HEK293 (cell line): ENCODE results near the gene GAPDHS.

Experiments
- CTCF ChIA-PET: fragments of 350-600 bp; formaldehyde crosslinking; extraction: SDS; loops from one replicate; lab custom pipeline; 2021; ENCODE audit warnings: antibody characterized with exemption; lab: Yijun Ruan, JAX
- POLR2A ChIA-PET: fragments of 300-600 bp; formaldehyde crosslinking; extraction: SDS; loops from one replicate; lab custom pipeline; 2020; ENCODE audit warnings: antibody characterized with exemption, inconsistent platforms; lab: Yijun Ruan, JAX
- H3K27ac ChIP-seq: fragments of 200-500 bp; sonication (Bioruptor generic); 2 replicates; pipeline ENCODE4 v1.5.1; 2014; ENCODE audit warnings: low read depth, low read length, control low read depth, inconsistent platforms; ENCODE audit errors: extremely low read depth
- H3K36me3 ChIP-seq, 2 experiments: fragments of 200-500 bp in 1 of 2; sonication (Bioruptor generic) in 1 of 2; 1 replicate in 1 of 2; 2 replicates in 1 of 2; pipeline ENCODE4 v1.5.1; 2014 to 2017; ENCODE audit warnings: inconsistent platforms in 2 of 2, low read length in 2 of 2; ENCODE audit not compliant: control insufficient read depth in 2 of 2, insufficient read depth in 1 of 2
- H3K4me1 ChIP-seq: fragments of 200-500 bp; sonication (Bioruptor generic); 2 replicates; pipeline ENCODE4 v1.5.1; 2014; ENCODE audit warnings: mild to moderate bottlenecking, low read length, inconsistent platforms; ENCODE audit not compliant: control insufficient read depth, insufficient read depth
- H3K4me3 ChIP-seq: 2 replicates; pipeline ENCODE4 v1.5.1; 2011; ENCODE audit warnings: low read depth, mild to moderate bottlenecking, control low read depth, low read length, moderate library complexity
- H3K9me3 ChIP-seq: fragments of 200-500 bp; sonication (Bioruptor generic); 2 replicates; pipeline ENCODE4 v1.5.1; 2014; ENCODE audit warnings: low read depth, low read length, inconsistent platforms; ENCODE audit not compliant: control insufficient read depth, insufficient read depth
- EGR2 ChIP-seq: fragments of 450-650 bp; formaldehyde crosslinking; IDR thresholded peaks from 2 replicates; pipeline ENCODE4 v1.5.1; 2016; ENCODE audit warnings: low read depth, missing biosample characterization, missing genetic modification characterization
- GLI2 ChIP-seq: fragments of 450-650 bp; formaldehyde crosslinking; IDR thresholded peaks from 2 replicates; pipeline ENCODE4; 2017; ENCODE audit warnings: missing biosample characterization, missing genetic modification characterization, low read depth, borderline replicate concordance
- KLF7 ChIP-seq: fragments of 450-650 bp; formaldehyde crosslinking; IDR thresholded peaks from 2 replicates; pipeline ENCODE4 v1.5.1; 2016; ENCODE audit warnings: missing biosample characterization, missing genetic modification characterization, borderline replicate concordance
- OSR2 ChIP-seq: fragments of 450-650 bp; formaldehyde crosslinking; IDR thresholded peaks from 2 replicates; pipeline ENCODE4 v1.5.1; 2016; ENCODE audit warnings: missing biosample characterization, missing genetic modification characterization
- REPIN1 ChIP-seq: fragments of 450-650 bp; formaldehyde crosslinking; IDR thresholded peaks from 2 replicates; pipeline ENCODE4 v1.5.1; 2017; ENCODE audit warnings: missing biosample characterization, missing genetic modification characterization, low read depth
- ZBTB17 ChIP-seq: fragments of 450-650 bp; formaldehyde crosslinking; IDR thresholded peaks from 2 replicates; pipeline ENCODE4 v1.5.1; 2016; ENCODE audit warnings: missing biosample characterization, missing genetic modification characterization
- ZBTB21 ChIP-seq: fragments of 450-650 bp; formaldehyde crosslinking; IDR thresholded peaks from 2 replicates; pipeline ENCODE4 v1.5.1; 2017; ENCODE audit warnings: missing biosample characterization, missing genetic modification characterization
- ZEB2 ChIP-seq: fragments of 450-650 bp; formaldehyde crosslinking; IDR thresholded peaks from 2 replicates; pipeline ENCODE4 v1.5.1; 2016; ENCODE audit warnings: missing biosample characterization, missing genetic modification characterization
- ZNF133 ChIP-seq: fragments of 450-650 bp; formaldehyde crosslinking; IDR thresholded peaks from 2 replicates; pipeline ENCODE4 v1.5.1; 2016; ENCODE audit warnings: missing biosample characterization, missing genetic modification characterization
- ZNF223 ChIP-seq: fragments of 450-650 bp; formaldehyde crosslinking; IDR thresholded peaks from 2 replicates; pipeline ENCODE4 v1.5.1; 2016; ENCODE audit warnings: missing biosample characterization, missing genetic modification characterization
- ZNF341 ChIP-seq: fragments of 450-650 bp; formaldehyde crosslinking; IDR thresholded peaks from 2 replicates; pipeline ENCODE4; 2016; ENCODE audit warnings: low read depth, missing biosample characterization, missing genetic modification characterization
- ZNF488 ChIP-seq: fragments of 450-650 bp; formaldehyde crosslinking; IDR thresholded peaks from 2 replicates; pipeline ENCODE4 v1.5.1; 2016; ENCODE audit warnings: missing biosample characterization, missing genetic modification characterization
- ZNF514 ChIP-seq: fragments of 450-650 bp; formaldehyde crosslinking; IDR thresholded peaks from 2 replicates; pipeline ENCODE4 v1.5.1; 2016; ENCODE audit warnings: missing biosample characterization, missing genetic modification characterization
- ZNF518A ChIP-seq: fragments of 450-650 bp; formaldehyde crosslinking; conservative IDR thresholded peaks from 2 replicates; pipeline ENCODE4 v1.5.1; 2016; ENCODE audit warnings: low read depth, missing biosample characterization, missing genetic modification characterization
- ZNF558 ChIP-seq: fragments of 450-650 bp; formaldehyde crosslinking; IDR thresholded peaks from 2 replicates; pipeline ENCODE4 v1.5.1; 2016; ENCODE audit warnings: missing biosample characterization, missing genetic modification characterization
- ZNF561 ChIP-seq: fragments of 450-650 bp; IDR thresholded peaks from 2 replicates; pipeline ENCODE4 v1.5.1; 2018; ENCODE audit warnings: missing biosample characterization, missing genetic modification characterization, borderline replicate concordance
- ZNF596 ChIP-seq: fragments of 450-650 bp; IDR thresholded peaks from 2 replicates; pipeline ENCODE4 v1.5.0; 2018; ENCODE audit warnings: missing biosample characterization, mild to moderate bottlenecking, missing genetic modification characterization, moderate library complexity
- ZNF600 ChIP-seq: fragments of 450-650 bp; formaldehyde crosslinking; IDR thresholded peaks from 2 replicates; pipeline ENCODE4 v1.5.1; 2016; ENCODE audit warnings: missing biosample characterization, missing genetic modification characterization
- ZNF677 ChIP-seq: fragments of 450-650 bp; IDR thresholded peaks from 2 replicates; pipeline ENCODE4 v1.5.0; 2018; ENCODE audit warnings: missing biosample characterization, mild to moderate bottlenecking, missing genetic modification characterization, moderate library complexity
- ZNF837 ChIP-seq: fragments of 450-650 bp; formaldehyde crosslinking; IDR thresholded peaks from 2 replicates; pipeline ENCODE4 v1.5.1; 2016; ENCODE audit warnings: missing biosample characterization, missing genetic modification characterization
- TF ChIP-seq, protein P1 (sequence below): fragments of 450-650 bp; formaldehyde crosslinking; IDR thresholded peaks from 2 replicates; pipeline ENCODE4 v1.5.1; 2016; ENCODE audit warnings: missing biosample characterization, missing genetic modification characterization
- TF ChIP-seq, protein P2 (sequence below): fragments of 450-650 bp; formaldehyde crosslinking; IDR thresholded peaks from 2 replicates; pipeline ENCODE4 v1.5.1; 2016; ENCODE audit warnings: missing biosample characterization, missing genetic modification characterization
- TF ChIP-seq, protein P3 (sequence below): fragments of 450-650 bp; formaldehyde crosslinking; IDR thresholded peaks from 2 replicates; pipeline ENCODE4 v1.5.1; 2017; ENCODE audit warnings: missing biosample characterization, missing genetic modification characterization

Gene GAPDHS

DNA sequence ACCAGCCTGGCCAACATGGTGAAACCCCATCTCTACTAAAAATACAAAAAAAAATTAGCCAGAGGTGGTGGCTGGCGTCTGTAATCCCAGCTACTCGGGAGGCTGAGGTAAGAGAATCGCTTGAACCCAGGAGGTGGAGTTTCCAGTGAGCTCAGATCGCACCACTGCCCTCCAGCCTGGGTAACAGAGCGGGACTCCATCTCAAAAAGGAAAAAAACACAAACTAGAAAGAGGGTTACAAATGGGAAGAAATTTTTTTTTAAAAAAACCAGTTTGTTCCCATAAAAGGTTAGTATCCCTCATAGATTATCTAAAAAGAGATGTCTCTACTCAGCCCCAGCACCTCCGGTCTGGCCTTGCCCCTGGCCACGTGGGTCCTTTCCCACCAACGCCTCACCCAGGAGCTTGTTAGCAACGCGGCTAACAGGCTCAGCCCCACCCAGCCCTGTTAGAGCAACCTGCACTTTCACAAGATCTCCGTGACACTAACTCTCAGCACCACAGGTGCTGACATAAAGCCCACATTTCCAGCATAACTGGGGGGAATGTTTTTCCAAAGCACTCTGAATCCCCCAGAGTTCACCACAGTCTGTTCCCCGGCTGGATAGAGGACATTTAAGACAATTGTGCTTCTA lies 24.1 kb upstream of the GAPDHS start (continued):
- TF ChIP-seq ZNF133, result no peak
- peak; percentile 92 for TF ChIP-seq ZNF600 (tag by site-specific recombination)
- TF ChIP-seq, protein P1, sequence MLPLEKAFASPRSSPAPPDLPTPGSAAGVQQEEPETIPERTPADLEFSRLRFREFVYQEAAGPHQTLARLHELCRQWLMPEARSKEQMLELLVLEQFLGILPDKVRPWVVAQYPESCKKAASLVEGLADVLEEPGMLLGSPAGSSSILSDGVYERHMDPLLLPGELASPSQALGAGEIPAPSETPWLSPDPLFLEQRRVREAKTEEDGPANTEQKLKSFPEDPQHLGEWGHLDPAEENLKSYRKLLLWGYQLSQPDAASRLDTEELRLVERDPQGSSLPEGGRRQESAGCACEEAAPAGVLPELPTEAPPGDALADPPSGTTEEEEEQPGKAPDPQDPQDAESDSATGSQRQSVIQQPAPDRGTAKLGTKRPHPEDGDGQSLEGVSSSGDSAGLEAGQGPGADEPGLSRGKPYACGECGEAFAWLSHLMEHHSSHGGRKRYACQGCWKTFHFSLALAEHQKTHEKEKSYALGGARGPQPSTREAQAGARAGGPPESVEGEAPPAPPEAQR (tag by site-specific recombination), result 0 out of 2 replicates have a peak, but pooled peaks have one; percentile 23
- TF ChIP-seq, protein P2, sequence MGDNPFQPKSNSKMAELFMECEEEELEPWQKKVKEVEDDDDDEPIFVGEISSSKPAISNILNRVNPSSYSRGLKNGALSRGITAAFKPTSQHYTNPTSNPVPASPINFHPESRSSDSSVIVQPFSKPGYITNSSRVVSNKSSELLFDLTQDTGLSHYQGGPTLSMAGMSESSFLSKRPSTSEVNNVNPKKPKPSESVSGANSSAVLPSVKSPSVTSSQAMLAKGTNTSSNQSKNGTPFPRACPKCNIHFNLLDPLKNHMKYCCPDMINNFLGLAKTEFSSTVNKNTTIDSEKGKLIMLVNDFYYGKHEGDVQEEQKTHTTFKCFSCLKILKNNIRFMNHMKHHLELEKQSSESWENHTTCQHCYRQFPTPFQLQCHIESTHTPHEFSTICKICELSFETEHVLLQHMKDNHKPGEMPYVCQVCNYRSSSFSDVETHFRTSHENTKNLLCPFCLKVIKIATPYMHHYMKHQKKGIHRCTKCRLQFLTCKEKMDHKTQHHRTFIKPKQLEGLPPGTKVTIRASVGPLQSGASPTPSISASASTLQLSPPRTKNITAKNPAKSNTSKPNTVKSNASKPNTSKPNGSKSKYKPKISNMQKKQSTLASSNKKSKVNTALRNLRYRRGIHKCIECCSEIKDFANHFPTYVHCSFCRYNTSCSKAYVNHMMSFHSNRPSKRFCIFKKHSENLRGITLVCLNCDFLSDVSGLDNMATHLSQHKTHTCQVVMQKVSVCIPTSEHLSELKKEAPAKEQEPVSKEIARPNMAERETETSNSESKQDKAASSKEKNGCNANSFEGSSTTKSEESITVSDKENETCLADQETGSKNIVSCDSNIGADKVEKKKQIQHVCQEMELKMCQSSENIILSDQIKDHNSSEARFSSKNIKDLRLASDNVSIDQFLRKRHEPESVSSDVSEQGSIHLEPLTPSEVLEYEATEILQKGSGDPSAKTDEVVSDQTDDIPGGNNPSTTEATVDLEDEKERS (tag by site-specific recombination), result no peak
- TF ChIP-seq ZNF677 (tag by site-specific recombination), result no peak
- no peak for TF ChIP-seq ZNF514 (tag by site-specific recombination)
- TF ChIP-seq EGR2 (tag by site-specific recombination), result 0 out of 2 replicates have a peak, but pooled peaks have one; percentile 14
- peak; percentile 82 for TF ChIP-seq ZBTB17 (tag by site-specific recombination)
- TF ChIP-seq ZNF223 (tag by site-specific recombination), result no peak
- no peak for TF ChIP-seq ZBTB21 (tag by site-specific recombination)
- TF ChIP-seq REPIN1, result 0 out of 2 replicates have a peak, but pooled peaks have one; percentile 11

DNA sequence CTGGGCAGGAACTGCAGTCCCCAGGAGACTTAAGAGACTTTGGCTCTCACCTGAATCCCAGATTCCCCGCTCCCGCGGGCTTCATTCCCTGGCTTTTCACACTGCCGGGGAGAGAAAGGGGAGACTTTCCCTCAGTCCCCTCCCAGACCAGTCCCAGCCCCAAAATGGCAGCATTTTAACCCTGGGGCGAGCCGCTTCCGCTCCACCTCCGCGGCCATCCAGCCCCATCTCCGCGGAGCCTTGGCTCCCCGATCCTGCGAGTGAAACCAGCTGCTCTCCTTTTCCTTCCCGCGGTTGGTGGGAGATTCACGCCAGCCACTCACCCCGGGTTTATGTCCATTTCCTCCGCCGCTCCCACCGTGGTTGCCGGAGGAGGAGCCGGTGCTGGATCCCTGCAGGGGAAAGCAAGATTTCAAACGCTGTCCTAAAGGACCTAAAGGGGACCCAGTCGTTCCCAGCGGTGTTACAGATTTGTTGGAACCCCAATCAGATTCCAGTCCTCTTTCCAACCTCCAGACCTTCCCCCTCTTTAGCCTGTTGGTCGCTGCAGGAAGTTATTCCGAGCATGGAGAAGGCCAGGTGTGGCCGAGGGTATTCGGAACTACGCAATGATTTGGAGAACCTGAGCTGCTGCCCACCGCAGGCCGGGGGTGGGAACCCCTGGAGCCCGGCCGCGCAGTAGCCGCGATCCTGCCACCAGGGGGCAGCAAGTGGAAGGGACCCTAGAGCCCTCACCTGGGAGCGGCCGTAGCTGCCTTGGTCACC lies 23.2 kb upstream of the GAPDHS start:
- Histone ChIP-seq H3K4me1 (peaks cover 15% of the 10 kb centered on the region), H3K9me3 (no peaks in the 10 kb centered on the region; the same call in 1 of the 2 replicates), H3K27ac (peak overlapping the region; percentile 99), H3K36me3 (peaks cover 7 to 28% of the 10 kb centered on the region in 2 experiments), H3K4me3 (peak overlapping the region; percentile 48)
- ChIA-PET POLR2A (interaction anchor here (0.5 to 2.2 kb wide), 32 partner anchors 10 to 605 kb away, joined by 3 to 18 read pairs (median 5); partner anchors contain the start of genes COX6B1, HAUS5, LIN37 and POLR2I), CTCF (interaction anchor here (0.5 to 9.8 kb wide), 106 partner anchors 8 to 1675 kb away, joined by 3 to 176 read pairs (median 4); partner anchors contain the start of genes ALKBH6, FFAR1, HAMP and HAUS5)
- TF ChIP-seq, protein P3, sequence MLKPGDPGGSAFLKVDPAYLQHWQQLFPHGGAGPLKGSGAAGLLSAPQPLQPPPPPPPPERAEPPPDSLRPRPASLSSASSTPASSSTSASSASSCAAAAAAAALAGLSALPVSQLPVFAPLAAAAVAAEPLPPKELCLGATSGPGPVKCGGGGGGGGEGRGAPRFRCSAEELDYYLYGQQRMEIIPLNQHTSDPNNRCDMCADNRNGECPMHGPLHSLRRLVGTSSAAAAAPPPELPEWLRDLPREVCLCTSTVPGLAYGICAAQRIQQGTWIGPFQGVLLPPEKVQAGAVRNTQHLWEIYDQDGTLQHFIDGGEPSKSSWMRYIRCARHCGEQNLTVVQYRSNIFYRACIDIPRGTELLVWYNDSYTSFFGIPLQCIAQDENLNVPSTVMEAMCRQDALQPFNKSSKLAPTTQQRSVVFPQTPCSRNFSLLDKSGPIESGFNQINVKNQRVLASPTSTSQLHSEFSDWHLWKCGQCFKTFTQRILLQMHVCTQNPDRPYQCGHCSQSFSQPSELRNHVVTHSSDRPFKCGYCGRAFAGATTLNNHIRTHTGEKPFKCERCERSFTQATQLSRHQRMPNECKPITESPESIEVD (tag by site-specific recombination), result no peak
- TF ChIP-seq GLI2, result no peak
- TF ChIP-seq ZNF558, result 0 out of 2 replicates have a peak, but pooled peaks have one; percentile 35
- TF ChIP-seq KLF7, result peak; percentile 75
- TF ChIP-seq ZNF488, result no peak
- peak; percentile 99 for TF ChIP-seq ZEB2 (tag by site-specific recombination)
- peak; percentile 25; the same call in 1 of the 2 replicates for TF ChIP-seq ZNF518A (tag by site-specific recombination)
- no peak for TF ChIP-seq ZNF837 (tag by site-specific recombination)
- peak; percentile 96 for TF ChIP-seq ZNF561 (tag by site-specific recombination)
- no peak for TF ChIP-seq OSR2
- peak; percentile 4; the same call in 1 of the 2 replicates for TF ChIP-seq ZNF596 (tag by site-specific recombination)
- TF ChIP-seq ZNF341, result peak; percentile 80
